Head of caudate nucleus (tissue), 42 donors: ENCODE data around the gene CXCR4.
"Not testable (repeated sequence)": the region's sequence is repeated elsewhere in the genome, so short reads cannot be mapped to it uniquely, and the experiment has no call there.

Experiments
- DNase-seq, 42 donors: peaks; one replicate each; pipeline versions ENCODE4 v3.0.0 to v3.0.0-alpha.2; 2020 to 2021; ENCODE audit warnings: mixed read lengths in 7 of 42
- intact Hi-C: fragments of 100-400 bp; cut with DNase I; formaldehyde crosslinking; loops from one replicate; pipeline ENCODE4 v1.15.0; 2022

CXCR4 gene

DNA sequence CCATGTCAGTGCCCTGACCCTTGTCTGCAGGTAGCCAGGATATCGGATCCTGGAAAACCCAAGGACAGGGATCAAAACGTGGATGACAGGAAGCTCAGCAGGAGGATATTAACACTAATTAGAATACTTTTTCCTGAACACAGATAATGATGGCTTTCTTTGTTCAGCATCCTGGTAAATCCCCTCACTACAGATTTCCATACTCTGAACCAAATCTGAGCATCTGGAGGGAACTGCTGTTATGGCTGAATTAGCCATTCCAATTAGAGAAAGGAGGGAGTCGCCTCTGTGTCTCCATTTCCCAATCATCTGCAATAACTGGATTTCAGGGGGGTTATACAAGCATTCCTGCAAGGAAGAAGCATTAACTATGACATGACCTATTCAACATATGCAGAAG, 24.4 kb downstream of the CXCR4 start:
- no peak for DNase-seq

GRCh38 chr2:136091899-136092298, 26.1 kb downstream of the CXCR4 start:
- intact Hi-C loops = no loop called here
- DNase-seq = no peak

More for the DNA sequence above, 24.4 kb downstream of the CXCR4 start:
- intact Hi-C loops = no loop called here

GRCh38 chr2:136087901-136088460, 30.0 kb downstream of the CXCR4 start:
- intact Hi-C loops, DNase-seq: not testable (repeated sequence)

- intact Hi-C loops = no loop called here
- no peak for DNase-seq
These were observed 31.5 kb downstream of the CXCR4 start for GRCh38 chr2:136086253-136087016.

- intact Hi-C loops = no loop called here
- DNase-seq = no peak
These were observed 32.3 kb downstream of the CXCR4 start for GRCh38 chr2:136085453-136086209.

DNA sequence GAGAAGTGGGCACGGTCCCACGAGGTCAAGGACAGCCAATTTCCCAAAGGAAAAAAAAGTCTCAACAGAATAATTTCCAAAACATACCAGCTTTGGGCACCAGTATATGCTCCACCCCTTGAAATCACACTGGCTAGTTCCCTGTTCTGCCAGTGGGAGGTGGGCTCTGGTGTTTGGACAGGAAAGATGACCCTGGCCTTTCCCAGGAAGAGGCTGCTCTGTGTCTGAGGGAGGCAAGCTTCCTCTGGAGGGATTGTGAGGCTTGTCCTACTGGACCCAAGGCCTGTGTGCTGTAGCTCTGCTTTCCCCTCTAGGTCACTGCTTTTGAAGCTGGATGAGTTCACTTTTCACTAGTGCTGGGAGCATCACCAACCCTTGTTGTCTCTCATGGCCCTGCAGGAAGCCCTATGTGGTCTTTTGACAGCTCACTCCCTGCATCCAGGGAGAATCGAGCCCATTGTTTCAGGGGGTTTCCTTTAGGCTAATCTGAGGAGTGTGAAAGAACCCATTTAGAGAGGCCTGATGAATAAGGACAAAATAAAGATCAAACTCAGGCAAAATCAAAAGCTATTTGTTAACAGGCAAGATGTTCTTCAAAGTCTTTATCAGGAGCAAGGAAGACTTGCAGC, 36.3 kb downstream of the CXCR4 start:
- intact Hi-C loops = no loop called here
- DNase-seq = no peak

DNA sequence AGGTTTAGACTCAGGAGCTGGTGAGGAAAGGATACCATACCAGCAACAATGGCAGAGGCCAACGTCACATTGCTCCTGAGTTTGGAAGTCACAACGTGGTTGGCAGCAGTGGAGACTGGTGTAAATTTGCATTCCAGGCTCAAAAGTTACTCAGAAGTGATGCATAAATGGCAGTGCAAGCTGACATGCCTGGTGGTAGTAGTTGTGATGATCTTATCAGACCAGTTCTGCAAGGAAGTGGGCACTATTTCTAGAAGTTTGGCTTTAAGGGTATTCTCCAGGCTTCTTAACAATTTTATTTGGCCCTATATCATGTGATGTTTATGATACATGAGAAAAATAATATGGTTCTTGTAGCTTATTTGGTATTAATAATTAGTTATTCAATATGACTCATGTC, 37.8 kb downstream of the CXCR4 start:
- DNase-seq = no peak
- intact Hi-C loops = no loop called here

GRCh38 chr2:136077107-136077506, 40.8 kb downstream of the CXCR4 start:
- intact Hi-C loops = no loop called here

DNA sequence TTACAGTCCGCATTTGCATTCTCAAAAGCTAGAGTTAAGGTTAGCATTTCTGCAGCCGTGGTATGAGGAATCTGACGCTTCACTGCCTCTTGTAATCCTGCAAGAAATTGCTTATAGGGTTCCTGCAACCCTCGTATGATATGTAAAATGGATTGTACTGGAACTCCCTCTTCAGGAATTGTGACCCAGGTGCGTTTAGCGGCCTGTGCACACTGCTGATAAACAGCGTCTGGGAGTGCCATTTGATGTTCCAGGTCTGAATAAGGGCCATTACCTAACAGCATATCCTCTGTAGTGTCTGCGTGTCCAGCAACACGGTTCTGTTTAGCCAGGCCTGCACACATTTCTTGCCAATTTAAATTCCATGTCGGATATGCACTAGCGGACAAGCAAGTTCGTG, 42.5 kb downstream of the CXCR4 start:
- no peak for DNase-seq
- intact Hi-C loops = no loop called here

More at GRCh38 chr2:136077107-136077506, 40.8 kb downstream of the CXCR4 start:
- DNase-seq = no peak

- no peak for DNase-seq
- intact Hi-C loops = no loop called here
These were observed 45.3 kb downstream of the CXCR4 start for GRCh38 chr2:136072621-136073020.

DNA sequence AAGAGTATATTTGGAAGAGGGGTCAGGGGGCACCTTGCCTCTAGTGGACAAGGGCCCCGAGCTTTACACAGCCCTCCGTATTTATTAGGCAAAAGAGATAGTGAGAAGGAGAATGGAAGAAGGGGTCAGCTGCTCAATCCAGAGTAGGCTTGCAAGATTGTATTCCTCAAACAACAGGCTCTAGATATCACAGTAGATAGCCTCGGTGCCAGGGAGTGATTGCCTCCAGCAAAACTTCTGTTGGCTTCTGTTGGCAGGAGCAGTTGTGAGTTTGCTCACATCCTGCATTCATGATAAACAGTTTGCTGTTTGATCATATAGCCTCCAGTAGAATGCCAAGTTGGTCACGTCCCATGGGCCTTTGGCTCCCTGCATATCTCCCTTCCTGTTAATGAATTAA, 46.1 kb downstream of the CXCR4 start:
- intact Hi-C loops, DNase-seq: not testable (repeated sequence)

- intact Hi-C loops = no loop called here
- DNase-seq = no peak
These were observed 47.0 kb downstream of the CXCR4 start for GRCh38 chr2:136070913-136071312.

GRCh38 chr2:136069773-136070172, 48.2 kb downstream of the CXCR4 start:
- no peak for DNase-seq
- intact Hi-C loops = no loop called here

DNA sequence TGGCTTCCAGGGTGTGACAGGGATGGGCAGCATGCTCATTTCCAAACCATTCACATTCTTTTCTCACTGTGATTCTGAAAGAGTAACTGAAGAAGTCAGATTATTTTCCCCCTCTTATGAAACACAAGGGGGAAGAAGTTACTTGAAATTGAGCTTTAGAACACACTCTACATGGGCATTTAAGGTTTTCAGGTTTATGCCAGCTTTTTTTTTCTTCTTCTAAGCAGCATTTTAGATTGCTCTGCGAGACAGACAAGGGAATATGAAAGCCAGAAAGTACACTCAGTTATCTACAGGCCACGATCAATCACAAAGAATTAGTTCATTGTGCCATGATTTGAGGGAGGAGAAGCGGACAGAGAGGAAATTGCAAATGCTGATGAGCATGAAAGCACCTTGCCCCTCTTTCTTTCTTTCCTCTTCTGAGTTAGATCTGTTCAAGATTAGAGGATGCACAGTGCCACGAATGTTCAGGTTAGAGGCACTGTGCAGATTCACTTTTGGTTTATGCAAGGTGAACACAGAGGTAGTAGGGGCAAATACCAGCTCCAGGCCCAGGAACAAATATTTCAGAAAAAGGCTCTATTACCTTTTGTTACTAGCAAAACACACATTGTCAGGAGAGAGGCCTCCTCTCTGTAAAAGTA, 49.2 kb downstream of the CXCR4 start:
- intact Hi-C loops = no loop called here
- no peak for DNase-seq

GRCh38 chr2:136067897-136068580, 49.9 kb downstream of the CXCR4 start:
- intact Hi-C loops = no loop called here
- peak in 1 of 42 donors; percentile 7 for DNase-seq

DNA sequence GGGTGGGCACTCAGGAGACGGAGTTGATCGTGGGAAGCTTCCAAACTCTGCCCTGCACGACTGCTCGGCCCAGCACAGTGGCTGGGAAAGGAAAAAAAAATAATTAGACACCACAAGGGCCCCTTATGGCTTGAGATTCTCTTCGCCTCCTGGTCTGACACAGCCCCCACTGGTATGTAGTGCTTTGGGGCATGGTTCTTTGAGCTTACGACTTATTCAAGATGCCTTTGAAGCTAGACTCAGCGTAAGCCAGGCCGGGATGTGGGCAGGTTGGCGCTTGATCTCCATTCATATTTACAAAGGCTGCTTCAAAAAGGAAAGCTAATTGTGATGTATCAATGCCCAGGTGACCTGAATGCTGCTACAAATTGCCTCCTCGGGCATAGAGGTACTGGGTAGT, 50.5 kb downstream of the CXCR4 start:
- intact Hi-C loops = no loop called here
- no peak for DNase-seq

GRCh38 chr2:136065907-136066306, 52.0 kb downstream of the CXCR4 start:
- DNase-seq = no peak

GRCh38 chr2:136065384-136065783, 52.6 kb downstream of the CXCR4 start:
- DNase-seq = peak in 4 of 42 donors; percentile 16 to 44 (median 23)
- intact Hi-C loops = no loop called here

More at GRCh38 chr2:136065907-136066306, 52.0 kb downstream of the CXCR4 start:
- intact Hi-C loops = no loop called here
